Loucy (cell line): Measurements from ENCODE around the gene BEND7.

ENCODE experiments used
- CTCF ChIP-seq: fragments of 200-600 bp; sonication (generic); conservative IDR thresholded peaks from 2 replicates; pipeline ENCODE4 v1.5.1; 2014; ENCODE audit warnings: mild to moderate bottlenecking, antibody characterized with exemption, low read length
- EZH2phosphoT487 ChIP-seq: fragments of 200-600 bp; IDR thresholded peaks from 2 replicates; pipeline ENCODE4 v1.6.1; 2018; ENCODE audit warnings: antibody characterized with exemption, mild to moderate bottlenecking, moderate library complexity, borderline replicate concordance

- TF ChIP-seq CTCF (no peak), EZH2phosphoT487 (no peak)
Measured at GRCh38 chr10:13526948-13527863, 1.6 kb downstream of the BEND7 start.
